ENCODE results near the gene FNDC8. TPM values are rescaled to one million over a fixed set of nuclear protein-coding genes. Genes with fewer than 3 reads are reported as not detected.
"Not testable (repeated sequence)": the region's sequence is repeated elsewhere in the genome, so short reads cannot be mapped to it uniquely, and the experiment has no call there.

FNDC8 gene
- total RNA-seq, 2 donors from 2014 or later: not detected

GRCh38 chr17:35086931-35087573 is 34.4 kb upstream of the FNDC8 start:
- no peaks in the 10 kb centered on the region for H3K9me3 ChIP-seq (ENCODE audit: control insufficient read depth, low read length, poor library complexity, severe bottlenecking)
- ATAC-seq (no peak), DNase-seq (no peak)
- H3K27me3 Mint-ChIP-seq: no peaks in the 10 kb centered on the region
- peaks cover 45% of the 10 kb centered on the region for H3K4me1 Mint-ChIP-seq
- H3K4me3 Mint-ChIP-seq: peak overlapping the region; percentile 95
- H3K36me3 Mint-ChIP-seq (ENCODE audit: low read depth): no peaks in the 10 kb centered on the region
- peak overlapping the region; percentile 98 for H3K27ac Mint-ChIP-seq

- DNase-seq (peak in 1 of 3 donors; percentile 15), ATAC-seq (no peak)
- Mint-ChIP-seq H3K36me3 (ENCODE audit: low read depth) (no peaks in the 10 kb centered on the region), H3K4me1 (peaks cover 38% of the 10 kb centered on the region), H3K4me3 (peak overlapping the region; percentile 95), H3K27ac (peak overlapping the region; percentile 98), H3K27me3 (no peaks in the 10 kb centered on the region)
- no peaks in the 10 kb centered on the region for H3K9me3 ChIP-seq (ENCODE audit: control insufficient read depth, low read length, poor library complexity, severe bottlenecking)
These were observed 33.6 kb upstream of the FNDC8 start for GRCh38 chr17:35087731-35088355.

- H3K4me3 Mint-ChIP-seq: peak overlapping the region; percentile 95
- peak overlapping the region; percentile 98 for H3K27ac Mint-ChIP-seq
- H3K9me3 ChIP-seq (ENCODE audit: control insufficient read depth, low read length, poor library complexity, severe bottlenecking): no peaks in the 10 kb centered on the region
- ATAC-seq (no peak), DNase-seq (peak in 2 of 3 donors; percentile 15 to 20)
- peaks cover 32% of the 10 kb centered on the region for H3K4me1 Mint-ChIP-seq
- H3K27me3 Mint-ChIP-seq: no peaks in the 10 kb centered on the region
- no peaks in the 10 kb centered on the region for H3K36me3 Mint-ChIP-seq (ENCODE audit: low read depth)
These were observed 33.0 kb upstream of the FNDC8 start for GRCh38 chr17:35088356-35088880.

GRCh38 chr17:35088881-35089585 is 32.4 kb upstream of the FNDC8 start:
- peak overlapping the region; percentile 95 for H3K4me3 Mint-ChIP-seq
- ATAC-seq (peak; percentile 88), DNase-seq (peak; percentile 89 to 93 (median 90))
- H3K4me1 Mint-ChIP-seq: peaks cover 29% of the 10 kb centered on the region
- H3K27me3 Mint-ChIP-seq: no peaks in the 10 kb centered on the region
- H3K9me3 ChIP-seq (ENCODE audit: control insufficient read depth, low read length, poor library complexity, severe bottlenecking): no peaks in the 10 kb centered on the region
- peak overlapping the region; percentile 98 for H3K27ac Mint-ChIP-seq
- no peaks in the 10 kb centered on the region for H3K36me3 Mint-ChIP-seq (ENCODE audit: low read depth)

- peak in 2 of 3 donors; percentile 14 to 31 for DNase-seq
- H3K27me3 Mint-ChIP-seq: no peaks in the 10 kb centered on the region
- H3K4me1 Mint-ChIP-seq: peaks cover 29% of the 10 kb centered on the region
- peak overlapping the region; percentile 87 for H3K4me3 Mint-ChIP-seq
- no peaks in the 10 kb centered on the region for H3K36me3 Mint-ChIP-seq (ENCODE audit: low read depth)
- peak overlapping the region; percentile 98 for H3K27ac Mint-ChIP-seq
- ATAC-seq: peak; percentile 32
- no peaks in the 10 kb centered on the region for H3K9me3 ChIP-seq (ENCODE audit: control insufficient read depth, low read length, poor library complexity, severe bottlenecking)
These were observed 31.7 kb upstream of the FNDC8 start for GRCh38 chr17:35089586-35090296.

GRCh38 chr17:35090707-35091106 is 30.7 kb upstream of the FNDC8 start:
- H3K9me3 ChIP-seq (ENCODE audit: control insufficient read depth, low read length, poor library complexity, severe bottlenecking): not testable (repeated sequence)
- Mint-ChIP-seq H3K27ac (peak overlapping the region; percentile 98), H3K4me1 (peaks cover 24% of the 10 kb centered on the region)

GRCh38 chr17:35094902-35095301 is 26.5 kb upstream of the FNDC8 start:
- H3K4me3 Mint-ChIP-seq: no peak overlapping the region
- DNase-seq (no peak), ATAC-seq (no peak)
- peaks cover 4% of the 10 kb centered on the region for H3K36me3 Mint-ChIP-seq (ENCODE audit: low read depth)
- no peaks in the 10 kb centered on the region for H3K9me3 ChIP-seq (ENCODE audit: control insufficient read depth, low read length, poor library complexity, severe bottlenecking)
- peaks cover 4% of the 10 kb centered on the region for H3K4me1 Mint-ChIP-seq
- H3K27me3 Mint-ChIP-seq: no peaks in the 10 kb centered on the region
- H3K27ac Mint-ChIP-seq: no peak overlapping the region

More at GRCh38 chr17:35090707-35091106, 30.7 kb upstream of the FNDC8 start:
- not testable (repeated sequence) for ATAC-seq; DNase-seq; H3K36me3 Mint-ChIP-seq (ENCODE audit: low read depth); H3K27me3 Mint-ChIP-seq; H3K4me3 Mint-ChIP-seq

GRCh38 chr17:35095741-35096140 is 25.7 kb upstream of the FNDC8 start:
- no peak overlapping the region for H3K27ac Mint-ChIP-seq
- ATAC-seq: no peak
- no peak for DNase-seq
- H3K4me1 Mint-ChIP-seq: peaks cover 4% of the 10 kb centered on the region
- no peaks in the 10 kb centered on the region for H3K27me3 Mint-ChIP-seq
- H3K36me3 Mint-ChIP-seq (ENCODE audit: low read depth): peaks cover 8% of the 10 kb centered on the region
- no peak overlapping the region for H3K4me3 Mint-ChIP-seq
- no peaks in the 10 kb centered on the region for H3K9me3 ChIP-seq (ENCODE audit: control insufficient read depth, low read length, poor library complexity, severe bottlenecking)

GRCh38 chr17:35097776-35098175 is 23.6 kb upstream of the FNDC8 start:
- Mint-ChIP-seq H3K4me1 (peaks cover 4% of the 10 kb centered on the region), H3K36me3 (ENCODE audit: low read depth) (peaks cover 10% of the 10 kb centered on the region), H3K27me3 (no peaks in the 10 kb centered on the region), H3K27ac (no peak overlapping the region), H3K4me3 (no peak overlapping the region)
- ATAC-seq: no peak
- DNase-seq: no peak
- no peaks in the 10 kb centered on the region for H3K9me3 ChIP-seq (ENCODE audit: control insufficient read depth, low read length, poor library complexity, severe bottlenecking)

- no peak overlapping the region for H3K27ac Mint-ChIP-seq
- no peaks in the 10 kb centered on the region for H3K27me3 Mint-ChIP-seq
- H3K36me3 Mint-ChIP-seq (ENCODE audit: low read depth): peaks cover 12% of the 10 kb centered on the region
These were observed 21.5 kb upstream of the FNDC8 start for GRCh38 chr17:35099908-35100307.

GRCh38 chr17:35101036-35101435 is 20.4 kb upstream of the FNDC8 start:
- no peaks in the 10 kb centered on the region for H3K9me3 ChIP-seq (ENCODE audit: control insufficient read depth, low read length, poor library complexity, severe bottlenecking)
- no peak overlapping the region for H3K4me3 Mint-ChIP-seq
- H3K4me1 Mint-ChIP-seq: peaks cover 6% of the 10 kb centered on the region
- H3K36me3 Mint-ChIP-seq (ENCODE audit: low read depth): peaks cover 13% of the 10 kb centered on the region
- no peaks in the 10 kb centered on the region for H3K27me3 Mint-ChIP-seq
- ATAC-seq (no peak), DNase-seq (no peak)
- H3K27ac Mint-ChIP-seq: no peak overlapping the region

More at GRCh38 chr17:35099908-35100307, 21.5 kb upstream of the FNDC8 start:
- ATAC-seq (no peak), DNase-seq (no peak)
- H3K4me3 Mint-ChIP-seq: no peak overlapping the region
- H3K9me3 ChIP-seq (ENCODE audit: control insufficient read depth, low read length, poor library complexity, severe bottlenecking): no peaks in the 10 kb centered on the region
- peaks cover 6% of the 10 kb centered on the region for H3K4me1 Mint-ChIP-seq

- no peak for DNase-seq
- Mint-ChIP-seq H3K27me3 (no peaks in the 10 kb centered on the region), H3K4me1 (peaks cover 2% of the 10 kb centered on the region), H3K36me3 (ENCODE audit: low read depth) (peaks cover 17% of the 10 kb centered on the region), H3K4me3 (no peak overlapping the region), H3K27ac (no peak overlapping the region)
- no peak for ATAC-seq
- H3K9me3 ChIP-seq (ENCODE audit: control insufficient read depth, low read length, poor library complexity, severe bottlenecking): no peaks in the 10 kb centered on the region
These were observed 19.7 kb upstream of the FNDC8 start for GRCh38 chr17:35101725-35102124.

GRCh38 chr17:35103271-35103670 is 18.1 kb upstream of the FNDC8 start:
- H3K4me3 Mint-ChIP-seq: no peak overlapping the region

More at GRCh38 chr17:35103271-35103670, 18.1 kb upstream of the FNDC8 start:
- no peaks in the 10 kb centered on the region for H3K9me3 ChIP-seq (ENCODE audit: control insufficient read depth, low read length, poor library complexity, severe bottlenecking)
- H3K36me3 Mint-ChIP-seq (ENCODE audit: low read depth): peaks cover 20% of the 10 kb centered on the region
- H3K4me1 Mint-ChIP-seq: peaks cover 4% of the 10 kb centered on the region
- no peak overlapping the region for H3K27ac Mint-ChIP-seq
- H3K27me3 Mint-ChIP-seq: no peaks in the 10 kb centered on the region
- DNase-seq: no peak
- ATAC-seq: no peak
